ENCODE data around the gene ACOT11. TPM values are rescaled to one million over a fixed set of nuclear protein-coding genes. Genes with fewer than 3 reads are reported as not detected.

The ACOT11 gene
- total RNA-seq, 2 experiments from 2014 or later, result 2.0 TPM

- DNase-seq (no peak), ATAC-seq (no peak)
- H3K4me3 Mint-ChIP-seq, result no peak overlapping the region
- no peak overlapping the region for H3K27ac Mint-ChIP-seq
- no peaks in the 10 kb centered on the region for H3K27me3 Mint-ChIP-seq
- ChIA-PET POLR2A (no interaction called here), CTCF (no interaction called here)
- no peaks in the 10 kb centered on the region for H3K9me3 Mint-ChIP-seq (ENCODE audit: low read depth)
- no peaks in the 10 kb centered on the region for H3K36me3 Mint-ChIP-seq (ENCODE audit: low read depth)
- intact Hi-C loops (cut with DNase I, micrococcal nuclease), result no loop called here
- H3K4me1 Mint-ChIP-seq, result peaks cover 14% of the 10 kb centered on the region
Observed at GRCh38 chr1:54608566-54609230, 60.7 kb downstream of the ACOT11 start.

- H3K4me3 Mint-ChIP-seq, result no peak overlapping the region
- peaks cover 10% of the 10 kb centered on the region for H3K4me1 Mint-ChIP-seq
- intact Hi-C loops (cut with DNase I, micrococcal nuclease), result no loop called here
- no peaks in the 10 kb centered on the region for H3K27me3 Mint-ChIP-seq
- ATAC-seq (no peak), DNase-seq (no peak)
- H3K9me3 Mint-ChIP-seq (ENCODE audit: low read depth), result no peaks in the 10 kb centered on the region
- no peaks in the 10 kb centered on the region for H3K36me3 Mint-ChIP-seq (ENCODE audit: low read depth)
- ChIA-PET POLR2A (no interaction called here), CTCF (interaction anchor here (1.1 kb wide), 1 partner anchor 11 kb away, joined by 3 read pairs; no protein-coding TSS in a partner anchor)
- H3K27ac Mint-ChIP-seq, result no peak overlapping the region
Observed at GRCh38 chr1:54609301-54609921, 61.4 kb downstream of the ACOT11 start.

- intact Hi-C loops (cut with DNase I, micrococcal nuclease), result no loop called here
- CTCF ChIA-PET, result interaction anchor here (1.1 kb wide), 1 partner anchor 11 kb away, joined by 3 read pairs; no protein-coding TSS in a partner anchor
- H3K9me3 Mint-ChIP-seq (ENCODE audit: low read depth), result no peaks in the 10 kb centered on the region
- H3K36me3 Mint-ChIP-seq (ENCODE audit: low read depth), result no peaks in the 10 kb centered on the region
- POLR2A ChIA-PET, result no interaction called here
- H3K27ac Mint-ChIP-seq, result no peak overlapping the region
- ATAC-seq (no peak), DNase-seq (no peak)
- peaks cover 4% of the 10 kb centered on the region for H3K4me1 Mint-ChIP-seq
- H3K4me3 Mint-ChIP-seq, result no peak overlapping the region
- no peaks in the 10 kb centered on the region for H3K27me3 Mint-ChIP-seq
Observed at GRCh38 chr1:54610048-54610447, 62.0 kb downstream of the ACOT11 start.

- H3K4me1 Mint-ChIP-seq, result no peaks in the 10 kb centered on the region
- no peak overlapping the region for H3K4me3 Mint-ChIP-seq
- intact Hi-C loops (cut with DNase I, micrococcal nuclease), result no loop called here
- DNase-seq (no peak), ATAC-seq (no peak)
- no peaks in the 10 kb centered on the region for H3K27me3 Mint-ChIP-seq
- CTCF ChIA-PET, result interaction anchor here (1.1 kb wide), 1 partner anchor 10 kb away, joined by 3 read pairs; no protein-coding TSS in a partner anchor
- H3K27ac Mint-ChIP-seq, result no peak overlapping the region
- POLR2A ChIA-PET, result no interaction called here
- H3K36me3 Mint-ChIP-seq (ENCODE audit: low read depth), result no peaks in the 10 kb centered on the region
- H3K9me3 Mint-ChIP-seq (ENCODE audit: low read depth), result no peaks in the 10 kb centered on the region
Observed at GRCh38 chr1:54610601-54611580, 62.9 kb downstream of the ACOT11 start.

- ChIA-PET POLR2A (no interaction called here), CTCF (no interaction called here)
- Mint-ChIP-seq H3K27ac (no peak overlapping the region), H3K4me1 (no peaks in the 10 kb centered on the region), H3K9me3 (ENCODE audit: low read depth) (no peaks in the 10 kb centered on the region), H3K27me3 (no peaks in the 10 kb centered on the region), H3K36me3 (ENCODE audit: low read depth) (no peaks in the 10 kb centered on the region), H3K4me3 (no peak overlapping the region)
- ATAC-seq (no peak), DNase-seq (no peak)
- intact Hi-C loops (cut with DNase I, micrococcal nuclease), result no loop called here
Observed at GRCh38 chr1:54611621-54612020, 63.6 kb downstream of the ACOT11 start.

- Mint-ChIP-seq H3K27ac (no peak overlapping the region), H3K4me3 (no peak overlapping the region), H3K36me3 (ENCODE audit: low read depth) (no peaks in the 10 kb centered on the region), H3K4me1 (no peaks in the 10 kb centered on the region), H3K9me3 (ENCODE audit: low read depth) (no peaks in the 10 kb centered on the region), H3K27me3 (no peaks in the 10 kb centered on the region)
- ChIA-PET CTCF (interaction anchor here (1.0 kb wide), 1 partner anchor 10 kb away, joined by 3 read pairs; no protein-coding TSS in a partner anchor), POLR2A (no interaction called here)
- ATAC-seq (no peak), DNase-seq (no peak)
- intact Hi-C loops (cut with DNase I, micrococcal nuclease), result no loop called here
Observed at GRCh38 chr1:54614024-54614423, 66.0 kb downstream of the ACOT11 start.

- no peaks in the 10 kb centered on the region for H3K4me1 Mint-ChIP-seq
- DNase-seq (no peak), ATAC-seq (no peak)
- intact Hi-C loops (cut with DNase I, micrococcal nuclease), result no loop called here
- ChIA-PET POLR2A (no interaction called here), CTCF (no interaction called here)
- no peaks in the 10 kb centered on the region for H3K9me3 Mint-ChIP-seq (ENCODE audit: low read depth)
- H3K4me3 Mint-ChIP-seq, result no peak overlapping the region
- no peaks in the 10 kb centered on the region for H3K36me3 Mint-ChIP-seq (ENCODE audit: low read depth)
- no peak overlapping the region for H3K27ac Mint-ChIP-seq
- no peaks in the 10 kb centered on the region for H3K27me3 Mint-ChIP-seq
Observed at GRCh38 chr1:54614563-54614962, 66.5 kb downstream of the ACOT11 start.

- Mint-ChIP-seq H3K4me1 (no peaks in the 10 kb centered on the region), H3K36me3 (ENCODE audit: low read depth) (no peaks in the 10 kb centered on the region), H3K9me3 (ENCODE audit: low read depth) (no peaks in the 10 kb centered on the region), H3K4me3 (no peak overlapping the region), H3K27me3 (no peaks in the 10 kb centered on the region), H3K27ac (no peak overlapping the region)
- ATAC-seq (no peak), DNase-seq (no peak)
- POLR2A ChIA-PET, result no interaction called here
- intact Hi-C loops (cut with DNase I, micrococcal nuclease), result no loop called here
- CTCF ChIA-PET, result no interaction called here
Observed at GRCh38 chr1:54615531-54616279, 67.7 kb downstream of the ACOT11 start.

GRCh38 chr1:54619749-54620148 lies 71.7 kb downstream of the ACOT11 start:
- intact Hi-C loops (cut with DNase I, micrococcal nuclease), result no loop called here
- DNase-seq (no peak), ATAC-seq (no peak)
- no peak overlapping the region for H3K27ac Mint-ChIP-seq
- no peaks in the 10 kb centered on the region for H3K4me1 Mint-ChIP-seq
- ChIA-PET CTCF (no interaction called here), POLR2A (no interaction called here)
- no peaks in the 10 kb centered on the region for H3K36me3 Mint-ChIP-seq (ENCODE audit: low read depth)
- no peaks in the 10 kb centered on the region for H3K27me3 Mint-ChIP-seq
- no peak overlapping the region for H3K4me3 Mint-ChIP-seq
- no peaks in the 10 kb centered on the region for H3K9me3 Mint-ChIP-seq (ENCODE audit: low read depth)

- Mint-ChIP-seq H3K4me1 (no peaks in the 10 kb centered on the region), H3K27me3 (no peaks in the 10 kb centered on the region), H3K27ac (no peak within 1 kb of the TSS), H3K9me3 (ENCODE audit: low read depth) (no peaks in the 10 kb centered on the region), H3K4me3 (no peak within 1 kb of the TSS), H3K36me3 (ENCODE audit: low read depth) (no peaks in the 10 kb centered on the region)
- POLR2A ChIA-PET, result no interaction called here
- CTCF ChIA-PET, result interaction anchor here (1.7 kb wide), 1 partner anchor 16 kb away, joined by 3 read pairs; no protein-coding TSS in a partner anchor
- DNase-seq, result no peak
- no peak for ATAC-seq
- intact Hi-C loops (cut with DNase I, micrococcal nuclease), result no loop called here
Observed at GRCh38 chr1:54623216-54624007, 75.4 kb downstream of the ACOT11 start, which contains the start of gene FAM151A. TSS of gene FAM151A (minus strand) at chr1:54623525. CDS start at chr1:54623395, 130 bp downstream.
